Kidney (tissue), 14 donors: ENCODE results near the gene GTSE1. TPM values are rescaled to one million over a fixed set of nuclear protein-coding genes. Genes with fewer than 3 reads are reported as not detected.

Experiments used
- DNase-seq, 5 donors: peaks; one replicate each; pipeline ENCODE4 v3.0.0-alpha.2; 2013 to 2020
- FAIRE-seq: peaks from 2 replicates; lab custom pipeline; 2012; peaks lifted over from hg19 to GRCh38; lab: Jason Lieb, UNC
- H3K27ac ChIP-seq, 2 donors: one replicate each; pipeline ENCODE4 v1.7.0; 2013; ENCODE audit warnings: low read depth in 2 of 2, low read length in 2 of 2, inconsistent platforms in 1 of 2
- H3K27me3 ChIP-seq: one replicate; pipeline ENCODE4 v1.7.1; 2013; ENCODE audit warnings: low read length, inconsistent platforms; ENCODE audit not compliant: control insufficient read depth, insufficient read depth
- H3K36me3 ChIP-seq, 3 donors: one replicate each; pipeline versions ENCODE4 v1.7.0 to v1.7.1; 2013; ENCODE audit warnings: low read length in 3 of 3, control low read depth in 1 of 3, inconsistent platforms in 1 of 3; ENCODE audit not compliant: insufficient read depth in 3 of 3, control insufficient read depth in 2 of 3
- H3K4me1 ChIP-seq, 3 donors: one replicate each; pipeline versions ENCODE4 v1.7.0 to v1.7.1; 2013; ENCODE audit warnings: low read length in 3 of 3, inconsistent platforms in 1 of 3, low read depth in 1 of 3; ENCODE audit not compliant: control insufficient read depth in 2 of 3, insufficient read depth in 2 of 3
- H3K4me3 ChIP-seq, 3 donors: one replicate each; pipeline versions ENCODE4 v1.7.0 to v1.8.1; 2013; ENCODE audit warnings: low read length in 3 of 3, control low read depth in 1 of 3, inconsistent platforms in 1 of 3
- H3K9ac ChIP-seq, 3 donors: one replicate each; pipeline versions ENCODE4 v1.7.0 to v1.7.1; 2013; ENCODE audit warnings: low read length in 3 of 3, control low read depth in 1 of 3, inconsistent platforms in 1 of 3
- H3K9me3 ChIP-seq, 3 donors: one replicate each; pipeline versions ENCODE4 v1.7.0 to v1.7.1; 2013; ENCODE audit warnings: low read length in 3 of 3, control low read depth in 1 of 3, inconsistent platforms in 1 of 3; ENCODE audit not compliant: control insufficient read depth in 2 of 3, insufficient read depth in 1 of 3
- intact Hi-C: fragments of 100-400 bp; cut with DNase I; formaldehyde crosslinking; loops from one replicate; pipeline ENCODE4 v1.11.1; 2022
- polyA plus RNA-seq: library from polyadenylated mRNA; stranded (reverse); fragments of 350-450 nt; fragmentation: Illumina TruSeq; extraction: RNeasy Lipid Tissue Mini Kit (QIAGEN cat#74804); gene quantifications from one replicate; pipeline ENCODE4 v1.2.3, GENCODE V29; 2014; ENCODE audit warnings: low read depth, low replicate concordance; ENCODE audit not compliant: insufficient read depth
- total RNA-seq: library from RNA; stranded (reverse); fragmentation: NEBNext Ultra II Directional; extraction: Animal tissue kit (Norgen Biotek cat#: 25700); gene quantifications from one replicate; pipeline ENCODE4 v1.2.1, GENCODE V29; 2021
- TF ChIP-seq, protein P1 (sequence below): IDR thresholded peaks from 3 replicates; pipeline ENCODE4 v1.5.1; 2012; ENCODE audit warnings: mild to moderate bottlenecking, moderate library complexity, borderline replicate concordance; ENCODE audit not compliant: insufficient read depth; ENCODE audit errors: extremely low read depth
- donor health status: control.
- donor health status: control.
- donor health status: control.
- donor health status: control.
- donor health status: control.
- donor health status: DM: yes; HTN: yes; CAD: no.
- donor health status: Normal renal cell carcinoma (clear cell type).

Gene GTSE1
- total and polyA plus RNA-seq, 2 donors from 2014 or later, result 0.41 to 0.94 TPM

DNA sequence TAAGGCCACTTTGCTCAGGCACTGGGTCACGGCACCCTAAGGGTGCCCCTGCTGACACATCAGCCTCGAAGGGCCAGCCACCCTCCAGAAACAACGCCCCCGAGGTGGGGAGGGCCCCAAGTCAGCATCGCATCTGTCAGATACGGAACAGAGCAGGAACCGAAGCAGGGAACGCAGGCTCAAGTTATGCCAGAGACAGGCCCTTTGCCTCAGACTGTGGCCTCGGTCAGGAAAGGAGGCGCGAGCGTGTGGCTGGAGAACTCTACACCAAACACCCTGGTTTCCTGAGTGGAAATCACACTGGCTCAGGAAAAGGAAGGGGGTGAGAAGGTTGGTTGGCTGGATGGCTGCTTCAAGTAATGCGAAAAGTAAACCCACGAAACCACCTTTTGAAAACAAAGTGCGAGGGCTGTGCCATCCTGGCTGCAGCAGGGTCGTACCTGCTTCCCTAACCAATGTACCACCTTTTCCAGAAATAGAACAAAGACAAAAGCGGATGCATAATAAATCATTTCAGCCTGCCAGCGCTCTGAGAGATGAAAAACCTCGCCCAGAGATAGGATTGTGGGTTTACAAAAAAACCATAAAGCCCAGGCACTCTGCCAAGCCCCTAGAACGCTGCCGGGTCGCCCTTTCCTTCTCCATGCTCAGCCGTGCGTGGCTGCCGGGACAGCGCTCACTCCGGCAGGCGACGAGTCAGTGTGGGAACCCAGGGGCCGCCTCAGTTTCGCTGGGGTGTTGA lies 77.4 kb downstream of the GTSE1 start:
- peaks cover 0 to 9% (median 2%) of the 10 kb centered on the region in 3 donors for H3K36me3 ChIP-seq
- DNase-seq (peak in 3 of 5 donors; percentile 52 to 73 (median 66)), FAIRE-seq (no peak)
- H3K9ac ChIP-seq, result no peak overlapping the region
- no peaks in the 10 kb centered on the region for H3K27me3 ChIP-seq
- no peak overlapping the region for H3K4me3 ChIP-seq
- intact Hi-C loops, result no loop called here
- H3K27ac ChIP-seq, result peak overlapping the region; percentile 17 to 63
- H3K4me1 ChIP-seq, result peaks cover 0 to 42% (median 36%) of the 10 kb centered on the region in 3 donors
- peaks cover 0 to 6% (median 0%) of the 10 kb centered on the region in 3 donors for H3K9me3 ChIP-seq
- TF ChIP-seq, protein P1, sequence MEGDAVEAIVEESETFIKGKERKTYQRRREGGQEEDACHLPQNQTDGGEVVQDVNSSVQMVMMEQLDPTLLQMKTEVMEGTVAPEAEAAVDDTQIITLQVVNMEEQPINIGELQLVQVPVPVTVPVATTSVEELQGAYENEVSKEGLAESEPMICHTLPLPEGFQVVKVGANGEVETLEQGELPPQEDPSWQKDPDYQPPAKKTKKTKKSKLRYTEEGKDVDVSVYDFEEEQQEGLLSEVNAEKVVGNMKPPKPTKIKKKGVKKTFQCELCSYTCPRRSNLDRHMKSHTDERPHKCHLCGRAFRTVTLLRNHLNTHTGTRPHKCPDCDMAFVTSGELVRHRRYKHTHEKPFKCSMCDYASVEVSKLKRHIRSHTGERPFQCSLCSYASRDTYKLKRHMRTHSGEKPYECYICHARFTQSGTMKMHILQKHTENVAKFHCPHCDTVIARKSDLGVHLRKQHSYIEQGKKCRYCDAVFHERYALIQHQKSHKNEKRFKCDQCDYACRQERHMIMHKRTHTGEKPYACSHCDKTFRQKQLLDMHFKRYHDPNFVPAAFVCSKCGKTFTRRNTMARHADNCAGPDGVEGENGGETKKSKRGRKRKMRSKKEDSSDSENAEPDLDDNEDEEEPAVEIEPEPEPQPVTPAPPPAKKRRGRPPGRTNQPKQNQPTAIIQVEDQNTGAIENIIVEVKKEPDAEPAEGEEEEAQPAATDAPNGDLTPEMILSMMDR, result no peak

DNA sequence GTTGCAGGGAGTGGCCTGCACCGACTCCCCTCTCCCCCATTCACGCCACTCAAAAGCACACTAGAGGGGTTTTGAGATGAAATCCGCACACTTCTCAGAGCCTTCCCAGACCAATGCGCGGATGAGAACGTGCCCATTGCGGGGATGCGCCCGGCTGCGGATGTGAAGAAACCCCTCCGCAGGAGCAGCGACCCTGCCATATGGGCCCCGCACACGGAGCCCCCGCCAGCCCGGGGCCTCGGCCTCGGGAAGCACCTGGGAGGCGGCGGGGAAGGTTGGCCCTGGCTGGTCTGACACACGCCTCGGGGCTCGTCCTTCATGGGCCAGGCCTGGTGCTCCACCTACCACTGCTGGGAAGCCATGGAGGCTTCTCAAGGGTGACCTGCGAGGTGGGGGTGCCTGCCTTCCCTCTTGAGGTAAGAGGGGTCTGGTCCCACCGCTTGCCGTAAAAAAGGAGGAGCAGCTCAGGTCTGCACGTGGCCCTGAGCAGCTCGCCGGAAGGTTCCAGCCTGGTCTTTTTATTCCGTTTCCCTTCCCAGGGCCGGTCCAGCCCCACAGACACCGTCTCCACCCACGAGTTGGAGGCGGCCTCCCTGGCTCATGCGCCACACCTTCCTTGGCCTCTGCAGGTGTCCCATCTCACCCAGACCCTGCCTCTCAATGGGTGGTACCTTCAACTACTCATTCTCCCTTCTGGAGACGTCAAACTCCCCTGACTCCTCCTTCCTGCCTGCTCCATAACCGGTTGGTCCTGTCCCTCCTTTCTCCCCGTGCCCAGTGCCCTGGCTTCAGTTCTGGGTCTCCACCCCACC lies 78.2 kb downstream of the GTSE1 start:
- peaks cover 0 to 9% (median 2%) of the 10 kb centered on the region in 3 donors for H3K36me3 ChIP-seq
- no peak overlapping the region for H3K4me3 ChIP-seq
- H3K4me1 ChIP-seq, result peaks cover 2 to 46% (median 44%) of the 10 kb centered on the region in 3 donors
- peak overlapping the region in 1 of 2 donors; percentile 63 for H3K27ac ChIP-seq
- peaks cover 0 to 6% (median 0%) of the 10 kb centered on the region in 3 donors for H3K9me3 ChIP-seq
- FAIRE-seq, result no peak
- H3K9ac ChIP-seq, result no peak overlapping the region
- peak in 1 of 5 donors; percentile 43 for DNase-seq
- intact Hi-C loops, result no loop called here
- TF ChIP-seq, protein P1, result no peak
- no peaks in the 10 kb centered on the region for H3K27me3 ChIP-seq

DNA sequence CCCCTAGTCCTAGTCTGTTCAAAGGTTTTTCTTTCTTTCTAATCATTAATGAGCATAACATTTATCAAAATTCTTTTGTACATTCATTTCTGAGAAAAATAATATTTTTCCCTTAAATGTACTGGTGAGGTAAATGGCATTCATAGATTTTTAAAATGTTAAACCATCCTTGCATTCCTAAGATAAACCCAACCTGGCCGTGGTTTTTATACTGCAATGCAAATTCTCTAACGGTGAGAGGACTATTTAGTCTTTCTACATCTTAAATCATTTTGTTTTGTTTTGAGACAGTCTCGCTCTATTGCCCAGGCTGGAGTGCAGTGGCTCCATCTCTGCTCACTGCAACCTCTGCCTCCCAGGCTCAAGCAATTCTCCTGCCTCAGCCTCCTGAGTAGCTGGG lies 79.4 kb downstream of the GTSE1 start:
- DNase-seq (no peak), FAIRE-seq (no peak)
- Histone ChIP-seq H3K27me3 (no peaks in the 10 kb centered on the region), H3K4me1 (peaks cover 4 to 54% (median 51%) of the 10 kb centered on the region in 3 donors), H3K4me3 (no peak overlapping the region), H3K36me3 (peaks cover 0 to 19% (median 2%) of the 10 kb centered on the region in 3 donors), H3K9me3 (peaks cover 0 to 6% (median 0%) of the 10 kb centered on the region in 3 donors), H3K9ac (no peak overlapping the region), H3K27ac (no peak overlapping the region)
- intact Hi-C loops, result no loop called here
- TF ChIP-seq, protein P1, result no peak
